Activated CD4-positive, alpha-beta T cell treated with anti-CD3 and anti-CD28 coated beads for 36 hours (primary cell): ENCODE data around the gene HIP1. TPM values are rescaled to one million over a fixed set of nuclear protein-coding genes. Genes with fewer than 3 reads are reported as not detected.
"Not testable (repeated sequence)": the region's sequence is repeated elsewhere in the genome, so short reads cannot be mapped to it uniquely, and the experiment has no call there.

Experiments
- ATAC-seq: fragments of 200-7000 bp; cut with Tn5 transposase; one replicate; pipeline ENCODE4 v1.10.0; 2021; ENCODE audit warnings: mild to moderate bottlenecking, moderate library complexity
- CTCF ChIA-PET: fragments of 350-600 bp; sonication (Branson Sonifier 250); formaldehyde crosslinking; loops from one replicate; lab custom pipeline; 2021; ENCODE audit warnings: antibody characterized with exemption; lab: Charles Lee
- POLR2A ChIA-PET: fragments of 350-600 bp; sonication (Branson Sonifier 250); formaldehyde crosslinking; loops from one replicate; lab custom pipeline; 2021; ENCODE audit warnings: antibody characterized with exemption, inconsistent platforms; lab: Charles Lee
- DNase-seq: peaks from one replicate; pipeline ENCODE4 v3.0.0-alpha.2; 2020
- H3K27ac Mint-ChIP-seq: one replicate; pipeline ENCODE4 v1.8.0; 2021; ENCODE audit warnings: mixed read lengths
- H3K27me3 Mint-ChIP-seq: one replicate; pipeline ENCODE4 v1.8.0; 2021; ENCODE audit warnings: mixed read lengths
- H3K36me3 Mint-ChIP-seq: one replicate; pipeline ENCODE4 v1.8.0; 2021; ENCODE audit warnings: low read depth, mixed read lengths
- H3K4me1 Mint-ChIP-seq: one replicate; pipeline ENCODE4 v1.8.0; 2021; ENCODE audit warnings: mixed read lengths
- H3K4me3 Mint-ChIP-seq: one replicate; pipeline ENCODE4 v1.8.0; 2021; ENCODE audit warnings: mild to moderate bottlenecking, moderate library complexity, mixed read lengths
- H3K9me3 Mint-ChIP-seq: one replicate; pipeline ENCODE4 v1.8.0; 2021; ENCODE audit warnings: low read depth, mixed read lengths
- intact Hi-C, 2 experiments: fragments of 100-400 bp; cut with DNase I in 1 of 2; cut with micrococcal nuclease in 1 of 2; formaldehyde crosslinking; loops; one replicate each; pipeline versions ENCODE4 v1.14.2 to v1.15.1; 2022 to 2024; cut with DNase I, micrococcal nuclease
- total RNA-seq, 2 experiments: library from RNA; stranded (reverse); gene quantifications; one replicate each; pipeline ENCODE4 v1.2.3, GENCODE V29; 2021

HIP1 gene
- total RNA-seq, 2 experiments from 2014 or later = 4.1 to 5.0 TPM

GRCh38 chr7:75762350-75762917, 23.7 kb upstream of the HIP1 start:
- peak; percentile 87 for ATAC-seq
- CTCF ChIA-PET = interaction anchor here (0.6 to 2.0 kb wide), 9 partner anchors 9 to 174 kb away, joined by 3 to 8 read pairs (median 3); no protein-coding TSS in a partner anchor
- intact Hi-C loops = no loop called here

GRCh38 chr7:75761801-75762200, 23.1 kb upstream of the HIP1 start:
- H3K27me3 Mint-ChIP-seq, H3K27ac Mint-ChIP-seq, H3K36me3 Mint-ChIP-seq, DNase-seq, H3K4me3 Mint-ChIP-seq, POLR2A ChIA-PET, ATAC-seq, intact Hi-C loops, H3K9me3 Mint-ChIP-seq, H3K4me1 Mint-ChIP-seq: not testable (repeated sequence)
- CTCF ChIA-PET = interaction anchor here (0.6 to 2.0 kb wide), 8 partner anchors 9 to 684 kb away, joined by 3 to 8 read pairs (median 3); no protein-coding TSS in a partner anchor

More at GRCh38 chr7:75762350-75762917, 23.7 kb upstream of the HIP1 start:
- Mint-ChIP-seq H3K4me3 (no peak overlapping the region), H3K9me3 (no peaks in the 10 kb centered on the region), H3K27ac (peak overlapping the region; percentile 1), H3K36me3 (no peaks in the 10 kb centered on the region), H3K27me3 (no peaks in the 10 kb centered on the region), H3K4me1 (no peaks in the 10 kb centered on the region)
- no peak for DNase-seq
- POLR2A ChIA-PET = no interaction called here

DNA sequence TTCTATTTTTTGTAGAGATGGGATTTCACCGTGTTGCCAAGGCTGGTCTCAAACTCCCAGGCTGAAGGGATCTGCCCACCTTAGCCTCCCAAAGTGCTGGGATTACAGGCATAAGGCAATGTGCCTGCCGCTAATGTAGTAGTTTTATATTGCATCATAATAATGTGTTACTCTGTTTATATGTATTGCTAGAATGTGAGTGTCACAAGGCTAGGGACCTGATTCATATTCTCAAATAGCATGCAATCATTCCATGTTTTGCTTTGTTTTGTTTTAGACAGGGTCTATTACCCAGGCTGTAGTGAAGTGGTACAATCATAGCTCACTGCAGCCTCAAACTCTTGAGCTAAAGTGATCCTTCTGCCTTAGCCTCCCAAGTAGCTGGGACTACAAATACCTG, 19.8 kb upstream of the HIP1 start:
- no peak for ATAC-seq
- Mint-ChIP-seq H3K4me3 (no peak overlapping the region), H3K36me3 (no peaks in the 10 kb centered on the region), H3K4me1 (no peaks in the 10 kb centered on the region), H3K27ac (no peak overlapping the region), H3K9me3 (no peaks in the 10 kb centered on the region), H3K27me3 (no peaks in the 10 kb centered on the region)
- DNase-seq = no peak
- POLR2A ChIA-PET = no interaction called here
- intact Hi-C loops = no loop called here
- CTCF ChIA-PET = interaction anchor here (0.6 to 1.0 kb wide), 3 partner anchors 13 to 91 kb away, joined by 3 read pairs; partner anchors contain the start of gene CCL26

DNA sequence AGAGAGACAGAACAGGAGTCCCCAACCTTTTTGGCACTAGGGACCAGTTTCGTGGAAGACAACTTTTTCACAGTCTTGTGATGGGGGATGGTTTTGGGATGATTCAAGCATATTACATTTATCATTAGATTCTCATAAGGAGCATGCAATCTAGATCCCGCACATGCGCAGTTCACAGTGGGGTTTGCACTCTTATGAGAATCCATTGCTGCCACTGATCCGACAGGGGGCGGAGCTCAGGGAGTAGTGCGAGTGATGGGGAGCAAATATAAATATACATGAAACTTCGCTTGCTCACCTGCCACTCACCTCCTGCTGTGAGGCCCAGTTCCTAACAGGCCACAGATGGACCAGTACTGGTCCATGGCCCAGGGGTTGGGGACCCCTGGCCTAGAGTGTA, 19.1 kb upstream of the HIP1 start:
- no peaks in the 10 kb centered on the region for H3K36me3 Mint-ChIP-seq
- no peak overlapping the region for H3K27ac Mint-ChIP-seq
- no peaks in the 10 kb centered on the region for H3K9me3 Mint-ChIP-seq
- H3K4me1 Mint-ChIP-seq = no peaks in the 10 kb centered on the region
- no peak overlapping the region for H3K4me3 Mint-ChIP-seq
- CTCF ChIA-PET = no interaction called here
- ATAC-seq = no peak
- no peaks in the 10 kb centered on the region for H3K27me3 Mint-ChIP-seq
- no peak for DNase-seq
- POLR2A ChIA-PET = interaction anchor here (0.7 kb wide), 1 partner anchor 46 kb away, joined by 3 read pairs; no protein-coding TSS in a partner anchor
- intact Hi-C loops = no loop called here

- ChIA-PET CTCF (no interaction called here), POLR2A (interaction anchor here (0.7 kb wide), 1 partner anchor 46 kb away, joined by 3 read pairs; no protein-coding TSS in a partner anchor)
- no peaks in the 10 kb centered on the region for H3K9me3 Mint-ChIP-seq
- DNase-seq = no peak
- H3K4me3 Mint-ChIP-seq = no peak overlapping the region
- no peaks in the 10 kb centered on the region for H3K4me1 Mint-ChIP-seq
- no peak for ATAC-seq
- H3K27ac Mint-ChIP-seq = no peak overlapping the region
- no peaks in the 10 kb centered on the region for H3K27me3 Mint-ChIP-seq
- intact Hi-C loops = no loop called here
- H3K36me3 Mint-ChIP-seq = no peaks in the 10 kb centered on the region
Measured at GRCh38 chr7:75756991-75757676, 18.4 kb upstream of the HIP1 start.

DNA sequence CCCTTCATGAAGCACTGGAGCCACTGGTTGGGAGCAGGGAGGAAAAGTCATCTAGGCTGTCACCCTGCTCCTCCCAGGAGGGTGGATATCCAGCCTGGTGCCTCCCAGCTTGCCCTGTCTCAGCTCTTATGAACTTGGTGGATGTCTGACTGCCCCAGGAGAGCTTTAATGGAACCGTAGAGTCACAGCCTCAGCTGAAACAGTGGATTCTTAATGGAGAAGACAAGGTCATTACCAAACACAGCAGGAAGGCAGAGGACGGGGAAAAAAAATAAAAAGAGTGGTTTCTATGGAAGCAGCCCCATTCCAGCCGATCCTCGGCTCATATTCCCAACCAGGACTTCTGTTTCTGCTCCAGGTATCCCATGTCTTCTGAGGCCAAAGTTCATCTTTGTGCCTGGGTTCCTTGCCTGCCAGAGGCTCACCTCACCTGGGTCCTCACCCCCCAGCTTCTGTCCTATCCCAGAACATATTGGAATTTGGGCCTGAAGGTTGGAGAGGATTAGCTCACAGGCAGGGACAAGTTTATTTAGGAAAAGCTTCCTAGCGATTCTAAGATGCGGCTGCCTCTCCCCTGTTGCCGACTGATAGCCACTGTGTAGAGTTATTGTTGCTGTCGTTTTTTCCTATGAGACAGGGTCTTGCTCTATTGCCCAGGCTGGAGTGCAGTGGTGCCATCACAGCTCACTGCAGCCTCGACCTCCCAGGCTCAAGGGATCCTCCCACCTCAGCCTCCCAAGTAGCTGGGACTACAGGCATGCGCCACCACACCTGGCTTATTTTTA, 17.7 kb upstream of the HIP1 start:
- Mint-ChIP-seq H3K4me1 (no peaks in the 10 kb centered on the region), H3K9me3 (no peaks in the 10 kb centered on the region), H3K36me3 (no peaks in the 10 kb centered on the region), H3K4me3 (no peak overlapping the region), H3K27ac (no peak overlapping the region), H3K27me3 (no peaks in the 10 kb centered on the region)
- DNase-seq = no peak
- intact Hi-C loops = no loop called here
- ChIA-PET CTCF (no interaction called here), POLR2A (no interaction called here)
- ATAC-seq = no peak

GRCh38 chr7:75743455-75743859, 4.7 kb upstream of the HIP1 start:
- CTCF ChIA-PET = interaction anchor here (1.1 kb wide), 1 partner anchor 10 kb away, joined by 3 read pairs; no protein-coding TSS in a partner anchor
- Mint-ChIP-seq H3K27me3 (peaks cover 6% of the 10 kb centered on the region), H3K4me1 (peaks cover 11% of the 10 kb centered on the region), H3K36me3 (no peaks in the 10 kb centered on the region), H3K4me3 (no peak overlapping the region), H3K9me3 (no peaks in the 10 kb centered on the region), H3K27ac (no peak overlapping the region)
- intact Hi-C loops = no loop called here
- DNase-seq = no peak
- no peak for ATAC-seq
- POLR2A ChIA-PET = interaction anchor here (0.6 kb wide), 1 partner anchor 28 kb away, joined by 3 read pairs; the partner anchor contains the start of gene CCL26

GRCh38 chr7:75740846-75741497, 2.2 kb upstream of the HIP1 start:
- DNase-seq (no peak), ATAC-seq (no peak)
- Mint-ChIP-seq H3K27ac (no peak overlapping the region), H3K4me3 (no peak overlapping the region), H3K36me3 (no peaks in the 10 kb centered on the region), H3K9me3 (no peaks in the 10 kb centered on the region), H3K4me1 (peaks cover 19% of the 10 kb centered on the region), H3K27me3 (peaks cover 10% of the 10 kb centered on the region)
- ChIA-PET CTCF (interaction anchor here (1.2 kb wide), 1 partner anchor 9 kb away, joined by 3 read pairs; no protein-coding TSS in a partner anchor), POLR2A (no interaction called here)
- intact Hi-C loops = no loop called here

GRCh38 chr7:75739796-75740672, 1.3 kb upstream of the HIP1 start:
- ChIA-PET POLR2A (interaction anchor here (0.6 to 0.7 kb wide), 2 partner anchors 70 to 459 kb away, joined by 3 to 6 read pairs; no protein-coding TSS in a partner anchor), CTCF (interaction anchor here (0.8 to 1.6 kb wide), 4 partner anchors 8 to 137 kb away, joined by 3 to 5 read pairs (median 4); no protein-coding TSS in a partner anchor)
- H3K36me3 Mint-ChIP-seq = no peaks in the 10 kb centered on the region
- peak overlapping the region; percentile 91 for H3K27ac Mint-ChIP-seq
- no peaks in the 10 kb centered on the region for H3K9me3 Mint-ChIP-seq
- intact Hi-C loops = loop anchor here (1.0 to 5.0 kb wide), 10 partner anchors 36 to 668 kb away; partner anchors contain the start of genes MDH2 (in 1 of the 2), POM121C (in 1 of the 2), POR (in 1 of the 2) and RCC1L (in 1 of the 2)
- peaks cover 10% of the 10 kb centered on the region for H3K27me3 Mint-ChIP-seq
- ATAC-seq (no peak), DNase-seq (no peak)
- peaks cover 19% of the 10 kb centered on the region for H3K4me1 Mint-ChIP-seq
- peak overlapping the region; percentile 82 for H3K4me3 Mint-ChIP-seq
